Astrocyte (in vitro differentiated cells and primary cell): ENCODE data around the gene CFAP97.

Experiments
- CTCF ChIP-seq: IDR thresholded peaks from 2 replicates; pipeline ENCODE4 v1.5.1; 2011; ENCODE audit warnings: low read depth, mild to moderate bottlenecking, inconsistent platforms, low read length, moderate library complexity; ENCODE audit not compliant: insufficient read depth
- EZH2 ChIP-seq: IDR thresholded peaks from 2 replicates; pipeline ENCODE4 v1.6.1; 2012; ENCODE audit warnings: mild to moderate bottlenecking, low read length, inconsistent platforms; ENCODE audit not compliant: insufficient read depth

GRCh38 chr4:185243879-185244278 lies 40.1 kb upstream of the CFAP97 start:
- no peak for TF ChIP-seq CTCF
- TF ChIP-seq EZH2 = no peak
